GM19035 (cell line): ENCODE results near the gene ZC3HAV1.
A peak's percentile ranks its signal among the peaks of the same experiment; 100 is the strongest.
"Not testable (repeated sequence)": the region's sequence is repeated elsewhere in the genome, so short reads cannot be mapped to it uniquely, and the experiment has no call there.

Experiments used
- ATAC-seq: cut with Tn5 transposase; IDR thresholded peaks from one replicate; pipeline ENCODE4 v1.9.1; 2021; ENCODE audit not compliant: unreplicated experiment

ZC3HAV1 gene

GRCh38 chr7:139109188-139109982 is at the start of gene ZC3HAV1:
ZC3HAV1 (minus strand) TSS chr7:139109720; CDS start chr7:139109331, 389 bp downstream.
- ATAC-seq: peak; percentile 72

- ATAC-seq: no peak
Observed at GRCh38 chr7:139153832-139154231, 44.3 kb upstream of the ZC3HAV1 start.

GRCh38 chr7:139152149-139152548 is 42.6 kb upstream of the ZC3HAV1 start:
- ATAC-seq: no peak

DNA sequence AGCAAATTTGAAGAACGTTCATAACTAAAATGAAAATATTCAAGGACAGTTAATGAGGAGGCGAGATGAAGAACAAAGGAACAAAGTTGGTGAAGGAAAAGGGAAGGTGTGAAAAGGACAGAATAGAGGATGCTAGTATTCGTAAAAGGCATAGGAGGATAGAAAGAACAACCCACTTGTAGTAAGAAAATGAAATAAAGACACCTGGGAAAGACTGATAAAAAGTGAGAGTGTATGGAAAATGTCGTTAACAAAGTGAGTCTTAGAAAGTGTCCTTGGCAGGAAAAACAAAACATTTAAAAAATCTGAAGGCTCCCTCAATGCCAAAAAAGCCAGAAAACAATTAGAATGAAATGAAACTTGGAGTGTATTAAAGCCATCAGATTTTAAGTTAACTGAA is 29.6 kb upstream of the ZC3HAV1 start:
- no peak for ATAC-seq

GRCh38 chr7:139133335-139134139 is 24.0 kb upstream of the ZC3HAV1 start:
- ATAC-seq: peak; percentile 98

DNA sequence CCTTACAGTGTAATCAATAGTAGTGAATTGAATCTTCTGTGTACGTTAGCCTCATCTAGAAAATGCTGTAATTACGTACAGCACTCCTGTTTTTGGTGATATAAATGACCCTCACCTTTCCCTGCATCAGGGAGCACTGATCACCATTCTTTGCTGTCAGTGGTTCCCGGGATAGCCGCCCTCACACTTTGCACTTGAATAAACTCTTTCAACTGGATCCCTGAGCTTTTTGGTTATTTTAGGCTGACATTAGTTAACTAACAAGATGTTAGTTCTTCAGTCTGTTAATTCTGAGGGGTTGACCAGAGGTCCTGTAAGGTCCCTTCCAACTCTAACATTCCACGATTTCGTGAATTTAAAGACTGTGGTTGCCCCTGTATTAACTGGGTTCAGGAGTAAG is 23.4 kb upstream of the ZC3HAV1 start:
- no peak for ATAC-seq

GRCh38 chr7:139131601-139132041 is 22.1 kb upstream of the ZC3HAV1 start:
- ATAC-seq: no peak

GRCh38 chr7:139129814-139130213 is 20.3 kb upstream of the ZC3HAV1 start:
- ATAC-seq: not testable (repeated sequence)

GRCh38 chr7:139127648-139128047 is 18.1 kb upstream of the ZC3HAV1 start:
- no peak for ATAC-seq

GRCh38 chr7:139125657-139126056 is 16.1 kb upstream of the ZC3HAV1 start:
- ATAC-seq: no peak

GRCh38 chr7:139124995-139125394 is 15.5 kb upstream of the ZC3HAV1 start:
- not testable (repeated sequence) for ATAC-seq

GRCh38 chr7:139124084-139124914 is 14.8 kb upstream of the ZC3HAV1 start:
- no peak for ATAC-seq

GRCh38 chr7:139119486-139119849 is 9.9 kb upstream of the ZC3HAV1 start:
- ATAC-seq: no peak

DNA sequence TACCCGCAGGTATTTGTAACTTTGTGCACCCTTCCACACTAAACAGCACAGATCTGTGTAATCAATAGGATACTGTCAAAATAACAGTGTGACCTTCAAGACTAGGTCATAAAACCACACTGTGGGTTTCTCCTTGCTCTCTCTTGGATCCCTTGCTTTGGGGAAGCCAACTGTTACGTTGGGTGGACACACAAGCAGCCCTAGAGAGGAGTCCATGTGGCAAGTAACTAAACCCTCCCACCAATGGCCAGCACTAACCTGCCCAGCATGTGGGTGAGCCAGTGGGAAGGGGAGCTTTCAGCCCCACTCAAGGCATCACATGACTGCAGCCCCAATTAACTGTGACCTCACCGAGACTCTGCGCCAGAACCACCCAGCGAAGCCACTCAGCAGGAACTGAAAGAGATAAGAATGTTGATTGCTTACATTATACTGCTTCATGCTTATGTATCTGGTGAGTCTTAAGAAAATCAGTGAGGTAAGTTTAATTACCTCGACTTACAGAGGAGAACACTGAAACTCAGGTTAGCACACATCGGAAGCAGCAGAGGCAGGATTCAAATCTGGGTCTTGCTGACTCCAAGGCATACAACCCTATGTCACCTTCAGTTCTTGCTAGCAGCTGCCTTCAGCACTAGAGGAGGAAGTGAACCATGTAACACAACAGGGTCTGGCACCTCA is 9.4 kb upstream of the ZC3HAV1 start:
- ATAC-seq: peak; percentile 84

GRCh38 chr7:139118234-139118804 is 8.8 kb upstream of the ZC3HAV1 start:
- peak; percentile 63 for ATAC-seq

DNA sequence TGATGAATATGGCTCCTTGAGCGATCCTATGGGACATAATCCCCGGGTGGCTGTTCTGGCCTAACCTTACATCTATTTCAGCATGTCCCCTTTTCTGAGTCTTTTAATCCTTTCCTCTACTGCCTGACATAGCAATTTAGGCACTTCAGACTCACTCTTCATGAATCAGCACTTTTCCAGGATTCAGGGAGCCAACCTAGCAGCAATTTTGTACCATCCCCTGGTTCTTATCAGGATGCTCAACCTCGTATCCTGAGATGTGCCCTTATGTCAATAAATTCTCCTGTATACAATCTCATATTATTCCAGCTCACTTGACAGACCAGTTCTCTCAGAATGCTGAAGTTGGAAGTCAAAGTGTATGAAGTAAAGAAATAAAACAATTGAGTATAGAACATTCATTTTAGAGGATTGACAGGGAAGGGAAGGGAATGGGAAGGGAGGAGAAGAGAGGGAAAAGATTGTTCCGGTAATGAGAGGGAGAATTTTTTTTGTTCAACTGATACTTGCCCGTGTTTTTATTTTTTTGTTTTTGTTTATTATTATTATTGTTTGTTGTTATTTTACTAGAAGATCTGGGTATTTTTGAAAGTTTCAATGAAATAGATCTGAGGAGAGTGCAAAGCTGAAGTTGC is 8.2 kb upstream of the ZC3HAV1 start:
- ATAC-seq: no peak

DNA sequence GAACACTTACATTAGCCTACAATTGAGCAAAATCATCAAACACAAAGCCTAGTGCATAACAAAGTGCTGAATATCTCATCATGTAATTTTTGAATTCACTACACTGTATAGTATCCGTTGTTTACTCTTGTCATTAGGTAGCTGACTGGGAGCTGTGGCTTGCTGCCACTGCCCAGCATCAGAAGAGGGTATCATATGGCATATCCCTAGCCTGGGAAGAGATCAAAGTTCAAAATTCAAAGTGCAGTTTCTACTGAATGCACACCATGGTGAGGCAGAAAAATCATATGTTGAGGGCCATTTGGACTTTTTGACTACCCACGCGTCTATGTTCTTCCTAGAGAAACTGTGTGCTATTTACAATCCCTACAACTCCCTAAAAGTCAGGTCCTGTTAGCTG is 7.5 kb upstream of the ZC3HAV1 start:
- no peak for ATAC-seq

DNA sequence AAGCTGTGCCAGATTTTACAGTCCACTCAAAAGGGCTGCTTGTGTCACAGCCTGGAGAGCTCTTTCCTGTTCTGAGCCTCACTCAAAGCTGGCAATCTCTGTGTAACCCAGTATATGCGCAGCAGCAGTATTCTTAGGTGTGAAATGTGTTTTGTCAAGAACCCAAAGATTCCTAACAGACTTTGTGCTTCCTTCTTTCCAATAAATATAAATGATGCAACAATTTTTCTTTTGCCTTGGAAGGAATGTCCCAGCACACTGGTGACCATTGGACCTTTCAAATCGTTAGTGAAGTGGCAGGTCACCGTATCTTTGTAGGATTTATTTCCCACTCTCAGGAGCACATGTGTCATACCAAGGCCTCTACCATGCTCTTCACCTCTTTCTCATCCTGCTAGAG is 5.6 kb upstream of the ZC3HAV1 start:
- no peak for ATAC-seq

- no peak for ATAC-seq
Observed at GRCh38 chr7:139114585-139114984, 5.1 kb upstream of the ZC3HAV1 start.

DNA sequence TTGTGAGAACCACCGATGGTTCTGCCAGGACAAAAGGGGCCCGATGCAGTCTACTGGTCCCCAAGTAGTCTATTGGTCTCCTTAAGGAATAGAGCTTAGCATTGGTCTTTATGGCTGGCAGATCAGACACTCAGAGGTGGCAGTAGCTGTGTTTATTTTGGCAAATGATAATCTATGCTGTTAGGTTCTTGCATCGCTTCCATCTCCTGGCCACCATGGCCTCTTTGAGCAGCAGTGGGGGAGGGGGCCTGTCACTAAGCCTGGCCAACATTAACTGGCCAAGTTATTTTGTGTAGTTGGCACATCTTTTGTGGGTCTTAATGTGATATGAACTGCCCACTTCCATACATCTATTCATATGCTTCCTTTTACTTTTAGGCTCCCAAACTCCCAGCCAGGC is 4.5 kb upstream of the ZC3HAV1 start:
- no peak for ATAC-seq
